ENCODE data around the gene SMARCB1. TPM values are rescaled to one million over a fixed set of nuclear protein-coding genes. Genes with fewer than 3 reads are reported as not detected.

Gene SMARCB1
- total RNA-seq, 1 donor from 2014 or later: 22.1 TPM

GRCh38 chr22:23778577-23778900 lies 8.2 kb upstream of the SMARCB1 start:
- DNase-seq (ENCODE audit: low spot score in 2 of 2): no peak
- no peak overlapping the region for H3K27ac ChIP-seq
- no peak for TF ChIP-seq CTCF (IDR thresholded peaks at IDR 0.05)
- no peaks in the 10 kb centered on the region for H3K36me3 ChIP-seq
- no peaks in the 10 kb centered on the region for H3K4me1 ChIP-seq
- no peak overlapping the region for H3K4me3 ChIP-seq
- no peaks in the 10 kb centered on the region for H3K9me3 ChIP-seq
- intact Hi-C loops (cut with DNase I): no loop called here
- no peaks in the 10 kb centered on the region for H3K27me3 ChIP-seq

GRCh38 chr22:23779083-23779482 lies 7.7 kb upstream of the SMARCB1 start:
- no peaks in the 10 kb centered on the region for H3K9me3 ChIP-seq
- no peak overlapping the region for H3K27ac ChIP-seq
- intact Hi-C loops (cut with DNase I): no loop called here
- H3K27me3 ChIP-seq: no peaks in the 10 kb centered on the region
- TF ChIP-seq CTCF (IDR thresholded peaks at IDR 0.05): no peak
- no peak overlapping the region for H3K4me3 ChIP-seq
- no peaks in the 10 kb centered on the region for H3K36me3 ChIP-seq
- no peaks in the 10 kb centered on the region for H3K4me1 ChIP-seq
- no peak for DNase-seq (ENCODE audit: low spot score in 2 of 2)

GRCh38 chr22:23779731-23780130 lies 7.0 kb upstream of the SMARCB1 start:
- no peaks in the 10 kb centered on the region for H3K4me1 ChIP-seq
- DNase-seq (ENCODE audit: low spot score in 2 of 2): no peak
- intact Hi-C loops (cut with DNase I): no loop called here
- no peaks in the 10 kb centered on the region for H3K9me3 ChIP-seq
- no peak overlapping the region for H3K4me3 ChIP-seq
- no peaks in the 10 kb centered on the region for H3K27me3 ChIP-seq
- no peaks in the 10 kb centered on the region for H3K36me3 ChIP-seq
- no peak overlapping the region for H3K27ac ChIP-seq
- TF ChIP-seq CTCF (IDR thresholded peaks at IDR 0.05): no peak

GRCh38 chr22:23780146-23780748 lies 6.5 kb upstream of the SMARCB1 start:
- H3K27ac ChIP-seq: no peak overlapping the region
- no peak for TF ChIP-seq CTCF (IDR thresholded peaks at IDR 0.05)
- H3K27me3 ChIP-seq: no peaks in the 10 kb centered on the region
- H3K9me3 ChIP-seq: no peaks in the 10 kb centered on the region
- DNase-seq (ENCODE audit: low spot score in 2 of 2): no peak
- H3K4me1 ChIP-seq: no peaks in the 10 kb centered on the region
- H3K4me3 ChIP-seq: no peak overlapping the region
- no peaks in the 10 kb centered on the region for H3K36me3 ChIP-seq
- intact Hi-C loops (cut with DNase I): no loop called here

- no peak overlapping the region for H3K4me3 ChIP-seq
- peaks cover 0 to under 1% of the 10 kb centered on the region in 2 donors for H3K4me1 ChIP-seq
- DNase-seq (ENCODE audit: low spot score in 2 of 2): no peak
- H3K27me3 ChIP-seq: no peaks in the 10 kb centered on the region
- no peak for TF ChIP-seq CTCF (IDR thresholded peaks at IDR 0.05)
- no peaks in the 10 kb centered on the region for H3K36me3 ChIP-seq
- H3K27ac ChIP-seq: no peak overlapping the region
- no peaks in the 10 kb centered on the region for H3K9me3 ChIP-seq
- intact Hi-C loops (cut with DNase I): no loop called here
These were observed 5.7 kb upstream of the SMARCB1 start for GRCh38 chr22:23781065-23781464.
